HUES64 (cell line): Measurements from ENCODE around the gene TMEM8B.
"Not testable (repeated sequence)": the region's sequence is repeated elsewhere in the genome, so short reads cannot be mapped to it uniquely, and the experiment has no call there.

Experiments used
- H3K27ac ChIP-seq: 2 replicates; pipeline ENCODE4 v1.7.0; 2013; ENCODE audit warnings: low read depth, low read length, inconsistent platforms
- H3K27me3 ChIP-seq: 2 replicates; pipeline ENCODE4 v1.6.1; 2013; ENCODE audit warnings: mild to moderate bottlenecking, low read length; ENCODE audit not compliant: insufficient read depth
- H3K36me3 ChIP-seq: 2 replicates; pipeline ENCODE4 v1.6.1; 2013; ENCODE audit warnings: mild to moderate bottlenecking, low read length; ENCODE audit not compliant: insufficient read depth
- H3K4me1 ChIP-seq: 2 replicates; pipeline ENCODE4 v1.6.1; 2013; ENCODE audit warnings: mild to moderate bottlenecking, low read length, moderate library complexity; ENCODE audit not compliant: insufficient read depth
- H3K4me3 ChIP-seq: 2 replicates; pipeline ENCODE4 v1.5.1; 2013; ENCODE audit warnings: mild to moderate bottlenecking, low read length, moderate library complexity
- H3K9ac ChIP-seq: 2 replicates; pipeline ENCODE4 v1.6.1; 2013; ENCODE audit warnings: mild to moderate bottlenecking, low read depth, low read length
- H3K9me3 ChIP-seq: 2 replicates; pipeline ENCODE4 v1.6.1; 2013; ENCODE audit warnings: low read depth, low read length; ENCODE audit not compliant: insufficient read depth
- WGBS: fragments of 150-250, 120-280 bp; methylation state at CpG from one replicate; pipeline ENCODE4 v1.1.7; 2013; ENCODE audit warnings: missing lambda C conversion rate; 5-methylcytosine and 5-hydroxymethylcytosine counted together

TMEM8B gene

GRCh38 chr9:35870351-35870923 lies 41.4 kb downstream of the TMEM8B start, which contains the start of gene OR13J1:
Gene OR13J1 (minus strand): TSS chr9:35870401. CDS start chr9:35870401, 0 bp downstream.
- H3K9me3 ChIP-seq, result 0 out of 2 replicates have a peak, but pooled peaks cover 3% of the 10 kb centered on the region
- H3K36me3 ChIP-seq, result no peaks in the 10 kb centered on the region
- H3K4me1 ChIP-seq, result peaks cover 9% of the 10 kb centered on the region; the same call in 1 of the 2 replicates
- no peak within 1 kb of the TSS for H3K27ac ChIP-seq
- 92% methylated on average over 8 of the region's 8 CpGs for WGBS
- H3K27me3 ChIP-seq, result no peaks in the 10 kb centered on the region
- no peak within 1 kb of the TSS for H3K9ac ChIP-seq
- no peak within 1 kb of the TSS for H3K4me3 ChIP-seq

DNA sequence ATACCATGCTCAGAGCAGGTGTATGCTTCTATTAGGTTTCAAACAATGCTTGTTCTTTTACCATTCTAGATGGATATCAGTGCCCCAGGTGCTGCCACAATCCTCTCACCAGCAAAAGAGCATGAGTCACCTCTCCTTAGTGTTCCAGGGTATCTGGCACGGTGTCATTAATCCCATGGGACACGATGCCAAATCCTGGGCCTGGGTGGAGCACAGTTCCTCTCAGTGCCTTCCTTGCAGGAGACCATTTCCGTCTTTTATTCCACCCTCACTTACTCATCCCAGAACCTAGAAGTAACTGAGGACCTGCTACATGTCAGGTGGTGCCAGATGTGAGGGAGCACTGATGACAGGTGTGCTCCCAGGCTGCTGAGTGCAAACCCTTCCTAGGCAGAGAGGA lies 42.5 kb downstream of the TMEM8B start:
- peaks cover 9% of the 10 kb centered on the region; the same call in 1 of the 2 replicates for H3K4me1 ChIP-seq
- H3K9me3 ChIP-seq, result peaks cover 10% of the 10 kb centered on the region; the same call in 1 of the 2 replicates
- no peak overlapping the region for H3K9ac ChIP-seq
- 77% methylated on average over 3 of the region's 3 CpGs for WGBS
- H3K36me3 ChIP-seq, result no peaks in the 10 kb centered on the region
- no peak overlapping the region for H3K4me3 ChIP-seq
- H3K27me3 ChIP-seq, result no peaks in the 10 kb centered on the region
- H3K27ac ChIP-seq, result no peak overlapping the region

- WGBS, result 86% methylated on average over 1 of the region's 3 CpGs
- Histone ChIP-seq H3K9me3 (peaks cover 15% of the 10 kb centered on the region; the same call in 1 of the 2 replicates), H3K27ac (no peak overlapping the region), H3K36me3 (no peaks in the 10 kb centered on the region), H3K4me3 (no peak overlapping the region), H3K9ac (no peak overlapping the region), H3K27me3 (no peaks in the 10 kb centered on the region), H3K4me1 (peaks cover 9% of the 10 kb centered on the region; the same call in 1 of the 2 replicates)
Measured at GRCh38 chr9:35872505-35872904, 43.5 kb downstream of the TMEM8B start.

GRCh38 chr9:35882263-35882848 lies 53.3 kb downstream of the TMEM8B start:
- no peak overlapping the region for H3K4me3 ChIP-seq
- no peaks in the 10 kb centered on the region for H3K27me3 ChIP-seq
- H3K9me3 ChIP-seq, result no peaks in the 10 kb centered on the region
- no peak overlapping the region for H3K27ac ChIP-seq
- H3K9ac ChIP-seq, result no peak overlapping the region
- no peaks in the 10 kb centered on the region for H3K4me1 ChIP-seq
- no peaks in the 10 kb centered on the region for H3K36me3 ChIP-seq
- 8% methylated on average over 4 of the region's 4 CpGs for WGBS

DNA sequence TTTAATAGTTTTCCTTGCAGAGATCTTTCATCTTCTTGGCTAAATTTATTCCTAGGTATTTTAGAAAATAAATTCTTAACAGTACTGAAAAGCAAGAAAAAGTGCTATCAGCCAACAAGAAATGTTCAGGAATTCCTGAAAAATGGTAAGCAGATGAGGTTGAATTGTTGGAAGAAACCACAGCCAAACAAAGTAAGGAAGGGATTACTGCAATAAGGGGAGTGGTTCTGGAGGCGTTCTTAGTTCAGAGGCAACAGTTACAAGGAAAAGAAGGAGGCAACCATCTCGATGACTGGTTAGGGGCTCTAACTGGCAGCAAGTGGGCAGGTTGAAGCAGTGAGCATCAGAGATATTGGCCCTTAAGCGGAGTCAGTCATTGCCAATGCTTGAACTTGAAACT lies 54.0 kb downstream of the TMEM8B start:
- no peak overlapping the region for H3K4me3 ChIP-seq
- no peak overlapping the region for H3K9ac ChIP-seq
- no peaks in the 10 kb centered on the region for H3K4me1 ChIP-seq
- no peaks in the 10 kb centered on the region for H3K9me3 ChIP-seq
- WGBS, result 70% methylated on average over 3 of the region's 3 CpGs
- H3K36me3 ChIP-seq, result no peaks in the 10 kb centered on the region
- no peaks in the 10 kb centered on the region for H3K27me3 ChIP-seq
- H3K27ac ChIP-seq, result no peak overlapping the region

DNA sequence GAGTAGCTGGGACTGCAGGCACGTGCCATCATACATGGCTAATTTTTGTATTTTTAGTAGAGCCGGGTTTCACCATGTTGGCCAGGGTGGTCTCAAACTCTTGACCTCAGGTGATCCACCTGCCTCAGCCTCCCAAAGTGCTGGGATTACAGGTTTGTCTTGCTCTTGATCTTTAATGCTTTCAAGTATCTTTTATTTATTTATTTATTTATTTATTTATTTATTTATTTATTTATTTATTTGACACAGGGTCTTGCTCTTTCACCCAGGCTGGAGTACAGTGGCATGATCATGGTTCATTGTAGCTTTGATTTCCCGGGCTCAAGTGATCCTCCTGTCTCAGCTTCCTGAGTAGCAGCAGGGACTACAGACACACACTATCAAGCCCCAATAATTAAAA lies 55.9 kb downstream of the TMEM8B start:
- not testable (repeated sequence) for H3K4me3 ChIP-seq, H3K9ac ChIP-seq, H3K9me3 ChIP-seq, H3K27ac ChIP-seq, H3K36me3 ChIP-seq, H3K27me3 ChIP-seq, H3K4me1 ChIP-seq
- WGBS, result 94% methylated on average over 3 of the region's 3 CpGs

- WGBS, result 90% methylated on average over 3 of the region's 3 CpGs
- no peaks in the 10 kb centered on the region for H3K36me3 ChIP-seq
- no peaks in the 10 kb centered on the region for H3K9me3 ChIP-seq
Measured at GRCh38 chr9:35891646-35892045, 62.6 kb downstream of the TMEM8B start.

DNA sequence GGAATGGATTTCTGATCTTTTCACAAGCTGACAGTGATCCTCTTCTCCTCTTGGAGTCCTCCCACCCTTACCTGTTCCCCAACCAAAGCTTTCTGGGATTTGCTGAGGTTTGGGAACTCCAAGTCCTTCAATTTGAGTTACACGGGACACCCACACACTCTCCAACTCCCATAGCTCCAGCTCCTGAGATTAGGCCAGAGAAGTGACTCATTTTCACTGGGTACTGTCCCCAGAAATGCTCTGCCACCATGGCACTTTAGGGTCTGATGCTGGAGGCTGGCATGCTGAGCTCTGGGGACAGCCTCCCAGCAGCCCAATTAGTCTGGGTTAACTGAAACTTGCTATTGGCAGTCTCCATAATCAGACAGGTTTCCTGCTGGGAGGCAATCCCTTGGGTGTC lies 63.0 kb downstream of the TMEM8B start:
- WGBS, result 85% methylated on average over 1 of the region's 1 CpG
- Histone ChIP-seq H3K9me3 (no peaks in the 10 kb centered on the region), H3K27ac (no peak overlapping the region), H3K9ac (no peak overlapping the region), H3K36me3 (no peaks in the 10 kb centered on the region), H3K27me3 (no peaks in the 10 kb centered on the region), H3K4me3 (no peak overlapping the region), H3K4me1 (no peaks in the 10 kb centered on the region)

More at GRCh38 chr9:35891646-35892045, 62.6 kb downstream of the TMEM8B start:
- H3K27me3 ChIP-seq, result no peaks in the 10 kb centered on the region
- H3K9ac ChIP-seq, result no peak overlapping the region
- no peaks in the 10 kb centered on the region for H3K4me1 ChIP-seq
- no peak overlapping the region for H3K4me3 ChIP-seq
- H3K27ac ChIP-seq, result no peak overlapping the region

DNA sequence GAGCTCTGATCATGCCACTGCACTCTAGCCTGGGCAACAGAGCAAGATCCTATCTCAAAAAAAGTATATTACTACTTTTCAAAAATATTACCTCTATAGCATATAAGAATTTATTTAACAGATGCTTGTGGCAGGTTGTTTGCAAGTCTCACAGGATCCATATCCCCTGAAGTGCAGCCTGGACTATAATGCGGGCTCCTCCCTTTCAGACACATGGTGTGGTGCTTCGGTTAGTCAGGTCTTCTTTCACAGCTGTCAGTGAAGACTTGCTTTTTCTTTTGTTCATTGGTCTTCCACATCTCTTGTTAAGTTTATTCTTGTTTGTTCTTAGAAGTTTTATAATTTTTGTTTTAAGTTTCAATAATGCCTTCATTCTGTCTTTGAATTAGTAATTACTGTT lies 67.5 kb downstream of the TMEM8B start:
- Histone ChIP-seq H3K4me1 (no peaks in the 10 kb centered on the region), H3K36me3 (no peaks in the 10 kb centered on the region), H3K27ac (no peak overlapping the region), H3K4me3 (no peak overlapping the region), H3K9ac (no peak overlapping the region), H3K9me3 (no peaks in the 10 kb centered on the region), H3K27me3 (peaks cover 3% of the 10 kb centered on the region; the same call in 1 of the 2 replicates)
- WGBS, result 94% methylated on average over 2 of the region's 2 CpGs

DNA sequence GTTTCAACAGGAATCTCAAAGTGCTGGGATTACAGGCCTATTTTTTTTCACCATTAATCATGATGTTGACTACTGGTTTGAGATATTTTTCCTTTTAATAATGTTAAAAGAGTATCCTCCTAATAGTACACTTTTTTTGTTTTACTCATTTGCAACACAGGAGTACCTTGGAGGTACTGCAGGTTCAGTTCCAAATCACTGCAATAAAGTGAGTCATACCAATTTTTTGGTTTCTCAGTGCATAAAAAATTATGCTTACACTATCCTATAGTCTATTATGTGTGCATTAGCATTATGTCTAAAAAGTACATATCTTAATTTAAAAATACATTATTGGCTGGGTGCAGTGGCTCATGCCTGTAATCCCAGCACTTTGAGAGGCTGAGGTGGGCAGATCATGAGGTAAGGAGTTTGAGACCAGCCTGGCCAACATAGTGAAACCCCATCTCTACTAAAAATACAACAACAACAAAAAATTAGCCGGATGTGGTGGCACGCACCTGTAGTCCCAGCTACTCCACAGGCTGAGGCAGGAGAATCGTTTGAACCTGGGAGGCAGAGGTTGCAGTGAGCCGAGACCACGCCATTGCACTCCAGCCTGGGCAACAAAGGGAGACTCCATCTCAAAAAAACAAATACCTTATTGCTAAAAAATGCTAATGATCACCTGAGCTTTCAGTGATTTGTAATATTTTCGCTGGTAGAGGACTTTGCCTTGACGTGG lies 68.5 kb downstream of the TMEM8B start:
- H3K4me1 ChIP-seq, H3K36me3 ChIP-seq, H3K4me3 ChIP-seq, H3K9ac ChIP-seq, H3K27me3 ChIP-seq, H3K27ac ChIP-seq, H3K9me3 ChIP-seq: not testable (repeated sequence)
- WGBS, result 86% methylated on average over 7 of the region's 7 CpGs

- H3K9ac ChIP-seq, result no peak overlapping the region
- no peaks in the 10 kb centered on the region for H3K36me3 ChIP-seq
- H3K9me3 ChIP-seq, result no peaks in the 10 kb centered on the region
- H3K27ac ChIP-seq, result no peak overlapping the region
- H3K4me1 ChIP-seq, result no peaks in the 10 kb centered on the region
- H3K4me3 ChIP-seq, result no peak overlapping the region
- H3K27me3 ChIP-seq, result peaks cover 3% of the 10 kb centered on the region; the same call in 1 of the 2 replicates
Measured at GRCh38 chr9:35898337-35898736, 69.3 kb downstream of the TMEM8B start.
